MM.1S (cell line): ENCODE results near the gene GPR89B.
"Not testable (repeated sequence)": the region's sequence is repeated elsewhere in the genome, so short reads cannot be mapped to it uniquely, and the experiment has no call there.

ENCODE experiments used
- EZH2 ChIP-seq: fragments of 300-600 bp; sonication (generic); optimal IDR thresholded peaks from 2 replicates; pipeline ENCODE3; 2017; ENCODE audit warnings: low read depth, mild to moderate bottlenecking, antibody characterized with exemption, low read length, mixed read lengths
- EZH2phosphoT487 ChIP-seq: fragments of 300-600 bp; sonication (generic); IDR thresholded peaks from 2 replicates; pipeline ENCODE4 v1.6.1; 2018; ENCODE audit warnings: antibody characterized with exemption, low read length
- TF ChIP-seq, protein P1 (sequence below): fragments of 300-600 bp; sonication (generic); IDR thresholded peaks from 2 replicates; pipeline ENCODE4 v1.5.1; 2016; ENCODE audit warnings: antibody characterized with exemption, low read length, mixed read lengths

DNA sequence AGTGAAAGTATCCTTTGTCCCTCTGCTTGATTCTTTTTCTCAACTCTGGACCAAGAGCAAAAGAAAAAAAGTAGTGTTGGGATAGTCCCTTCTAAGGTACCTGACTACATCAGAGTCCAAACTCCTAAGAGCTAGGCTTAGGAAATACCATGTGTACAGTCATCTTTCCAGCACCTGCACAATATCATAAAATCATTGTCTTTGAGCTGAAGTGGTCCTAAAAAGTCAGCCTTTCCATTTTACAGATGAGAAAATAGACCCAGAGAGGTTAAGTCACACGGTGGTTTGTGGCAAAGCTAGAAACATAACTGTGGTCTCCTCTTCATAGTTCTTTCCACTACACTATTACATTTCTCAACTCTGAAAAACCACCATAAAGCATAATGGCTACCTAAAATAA, 38.4 kb downstream of the GPR89B start:
- TF ChIP-seq, protein P1, sequence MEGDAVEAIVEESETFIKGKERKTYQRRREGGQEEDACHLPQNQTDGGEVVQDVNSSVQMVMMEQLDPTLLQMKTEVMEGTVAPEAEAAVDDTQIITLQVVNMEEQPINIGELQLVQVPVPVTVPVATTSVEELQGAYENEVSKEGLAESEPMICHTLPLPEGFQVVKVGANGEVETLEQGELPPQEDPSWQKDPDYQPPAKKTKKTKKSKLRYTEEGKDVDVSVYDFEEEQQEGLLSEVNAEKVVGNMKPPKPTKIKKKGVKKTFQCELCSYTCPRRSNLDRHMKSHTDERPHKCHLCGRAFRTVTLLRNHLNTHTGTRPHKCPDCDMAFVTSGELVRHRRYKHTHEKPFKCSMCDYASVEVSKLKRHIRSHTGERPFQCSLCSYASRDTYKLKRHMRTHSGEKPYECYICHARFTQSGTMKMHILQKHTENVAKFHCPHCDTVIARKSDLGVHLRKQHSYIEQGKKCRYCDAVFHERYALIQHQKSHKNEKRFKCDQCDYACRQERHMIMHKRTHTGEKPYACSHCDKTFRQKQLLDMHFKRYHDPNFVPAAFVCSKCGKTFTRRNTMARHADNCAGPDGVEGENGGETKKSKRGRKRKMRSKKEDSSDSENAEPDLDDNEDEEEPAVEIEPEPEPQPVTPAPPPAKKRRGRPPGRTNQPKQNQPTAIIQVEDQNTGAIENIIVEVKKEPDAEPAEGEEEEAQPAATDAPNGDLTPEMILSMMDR = not testable (repeated sequence)
- TF ChIP-seq EZH2phosphoT487, EZH2: not testable (repeated sequence)
